WI38 (cell line): ENCODE data around the gene GALNT17.

ENCODE experiments used
- H3K4me3 ChIP-seq: 2 replicates; pipeline ENCODE4 v1.5.1; 2011; ENCODE audit warnings: low read depth, mild to moderate bottlenecking, control low read depth, low read length
- TF ChIP-seq, protein P1 (sequence below): IDR thresholded peaks from 2 replicates; pipeline ENCODE4 v1.5.1; 2012; ENCODE audit warnings: low read depth, mild to moderate bottlenecking, control low read depth, low read length

Gene GALNT17

DNA sequence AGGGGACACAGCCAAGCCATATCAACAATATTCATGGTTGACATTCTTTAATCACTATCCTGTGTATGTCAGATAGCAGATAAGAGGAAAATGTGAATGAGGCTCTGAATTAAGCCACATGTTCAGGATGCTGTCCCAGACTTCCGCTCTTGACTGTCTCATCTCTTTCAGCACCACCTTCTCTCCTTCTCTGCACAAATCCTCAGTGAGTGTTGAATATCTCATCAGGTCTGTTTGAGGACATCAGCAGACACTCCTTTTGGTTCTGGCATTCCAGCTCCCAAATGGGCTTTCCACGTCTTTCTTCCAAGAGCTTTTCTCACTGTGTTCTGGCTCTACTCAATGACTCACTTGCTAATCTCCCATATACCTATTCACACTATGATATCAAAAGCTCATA, 321.7 kb downstream of the GALNT17 start:
- TF ChIP-seq, protein P1, sequence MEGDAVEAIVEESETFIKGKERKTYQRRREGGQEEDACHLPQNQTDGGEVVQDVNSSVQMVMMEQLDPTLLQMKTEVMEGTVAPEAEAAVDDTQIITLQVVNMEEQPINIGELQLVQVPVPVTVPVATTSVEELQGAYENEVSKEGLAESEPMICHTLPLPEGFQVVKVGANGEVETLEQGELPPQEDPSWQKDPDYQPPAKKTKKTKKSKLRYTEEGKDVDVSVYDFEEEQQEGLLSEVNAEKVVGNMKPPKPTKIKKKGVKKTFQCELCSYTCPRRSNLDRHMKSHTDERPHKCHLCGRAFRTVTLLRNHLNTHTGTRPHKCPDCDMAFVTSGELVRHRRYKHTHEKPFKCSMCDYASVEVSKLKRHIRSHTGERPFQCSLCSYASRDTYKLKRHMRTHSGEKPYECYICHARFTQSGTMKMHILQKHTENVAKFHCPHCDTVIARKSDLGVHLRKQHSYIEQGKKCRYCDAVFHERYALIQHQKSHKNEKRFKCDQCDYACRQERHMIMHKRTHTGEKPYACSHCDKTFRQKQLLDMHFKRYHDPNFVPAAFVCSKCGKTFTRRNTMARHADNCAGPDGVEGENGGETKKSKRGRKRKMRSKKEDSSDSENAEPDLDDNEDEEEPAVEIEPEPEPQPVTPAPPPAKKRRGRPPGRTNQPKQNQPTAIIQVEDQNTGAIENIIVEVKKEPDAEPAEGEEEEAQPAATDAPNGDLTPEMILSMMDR: no peak

DNA sequence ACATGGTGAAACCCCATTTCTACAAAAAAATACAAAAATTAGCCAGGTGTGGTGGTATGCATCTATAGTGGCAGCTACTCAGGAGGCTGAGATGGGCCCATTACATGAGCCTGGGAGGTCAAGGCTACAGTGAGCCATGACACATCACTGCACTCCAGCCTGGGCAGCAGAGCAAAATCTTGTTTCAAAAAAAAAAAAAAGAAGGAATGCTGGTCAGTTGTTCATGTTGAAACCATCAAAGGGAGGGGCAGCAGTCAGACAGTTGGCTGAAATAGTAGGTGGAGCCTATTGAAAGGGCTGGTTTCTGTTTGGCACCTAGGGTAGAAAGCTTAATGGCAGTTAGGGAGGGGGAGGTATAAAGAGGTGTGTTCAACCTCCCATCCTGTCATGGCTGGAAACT, 323.0 kb downstream of the GALNT17 start:
- H3K4me3 ChIP-seq: no peak overlapping the region
- TF ChIP-seq, protein P1: no peak

More for the DNA sequence above, 321.7 kb downstream of the GALNT17 start:
- H3K4me3 ChIP-seq: no peak overlapping the region

DNA sequence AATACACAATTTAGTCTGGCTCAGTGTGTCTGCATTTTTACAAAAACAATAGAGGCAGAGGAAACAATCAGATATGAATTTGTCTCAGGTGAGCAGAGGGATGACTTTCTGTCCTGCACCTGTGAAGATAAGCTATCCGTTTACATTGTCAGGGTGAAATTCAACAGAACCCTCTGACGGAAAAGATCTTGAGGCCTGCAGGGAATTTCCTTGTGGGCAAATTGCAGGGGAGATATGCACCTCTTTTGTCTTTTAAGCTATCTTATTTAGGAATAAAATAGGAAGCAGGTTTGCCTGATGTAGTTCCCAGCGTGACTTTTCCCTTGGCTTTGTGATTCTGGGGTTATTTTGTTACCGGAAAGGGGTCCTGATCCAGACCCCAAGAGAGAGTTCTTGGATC, 325.1 kb downstream of the GALNT17 start:
- no peak overlapping the region for H3K4me3 ChIP-seq
- TF ChIP-seq, protein P1: no peak

DNA sequence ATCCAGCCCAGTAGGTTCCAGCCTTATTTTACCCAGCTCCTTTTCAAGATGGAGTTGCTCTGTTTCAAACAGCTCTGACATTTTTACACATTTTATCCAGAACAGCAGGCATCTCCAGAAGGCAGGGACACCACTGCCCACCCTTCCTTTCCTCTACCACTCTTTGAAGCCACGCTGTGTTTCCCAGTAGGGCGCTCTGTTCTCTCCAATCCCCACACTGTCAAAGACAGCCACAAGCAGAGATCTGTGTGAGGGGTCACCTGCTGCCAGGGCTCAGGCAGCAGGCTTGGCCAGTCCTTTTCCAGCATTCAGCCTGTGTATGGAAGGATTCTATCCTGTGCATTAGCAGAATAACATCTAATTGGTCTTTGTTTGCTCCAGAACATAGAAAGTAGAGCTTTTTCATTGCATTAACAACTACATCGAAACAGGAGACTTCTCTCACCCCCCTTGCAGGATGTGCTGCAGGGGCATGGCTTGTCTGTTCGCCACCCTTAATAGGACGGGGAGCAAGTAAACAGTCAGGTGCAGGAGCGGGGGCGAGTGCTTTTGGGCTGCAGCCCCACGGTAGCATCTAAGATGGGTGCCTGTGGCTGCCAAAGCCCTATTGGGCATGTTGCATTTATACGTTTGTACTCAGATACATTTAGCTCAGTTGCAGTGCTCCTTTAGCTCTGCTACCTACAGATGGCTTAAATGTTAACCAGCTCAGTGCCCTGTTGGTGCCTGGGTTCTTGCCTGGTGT, 326.1 kb downstream of the GALNT17 start:
- TF ChIP-seq, protein P1: no peak
- no peak overlapping the region for H3K4me3 ChIP-seq

DNA sequence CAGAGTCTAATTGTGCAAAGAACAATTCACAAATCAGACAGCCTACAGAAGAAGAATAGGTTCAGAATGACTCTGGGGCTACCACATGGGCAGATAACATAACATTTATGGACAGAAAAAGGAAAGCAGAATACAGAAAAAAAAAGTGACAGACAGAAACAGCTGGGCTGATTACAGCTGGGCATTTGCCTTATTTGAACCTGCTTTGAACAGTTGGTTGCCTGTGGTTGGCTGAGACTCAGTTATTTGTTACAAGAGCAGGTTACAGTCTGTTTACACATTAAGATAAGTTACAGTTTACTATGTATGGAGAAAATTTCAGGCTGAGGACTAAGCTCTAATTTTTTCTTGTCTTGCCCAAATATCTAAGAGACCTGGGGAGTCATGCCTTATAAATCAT, 327.2 kb downstream of the GALNT17 start:
- H3K4me3 ChIP-seq: no peak overlapping the region
- TF ChIP-seq, protein P1: no peak

DNA sequence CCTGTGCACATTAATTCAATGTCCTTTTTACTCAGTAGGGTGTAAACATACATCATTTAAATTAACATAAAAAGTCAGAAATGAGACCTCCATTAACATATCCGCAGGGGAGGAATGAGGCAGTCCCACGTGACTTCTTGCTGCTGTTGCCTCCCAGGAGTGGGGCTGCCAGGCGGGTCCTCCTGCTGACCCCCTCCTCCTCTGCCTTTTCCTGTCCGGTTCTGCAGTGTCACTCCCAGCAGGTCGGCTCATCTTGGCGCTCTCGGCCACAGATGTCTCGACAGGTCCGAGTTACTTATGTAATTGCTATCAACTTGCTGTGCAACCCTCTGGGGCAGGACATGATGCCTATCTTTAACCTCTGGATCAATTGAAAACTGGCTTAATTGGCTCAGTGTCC, 329.6 kb downstream of the GALNT17 start:
- TF ChIP-seq, protein P1: no peak
- no peak overlapping the region for H3K4me3 ChIP-seq

DNA sequence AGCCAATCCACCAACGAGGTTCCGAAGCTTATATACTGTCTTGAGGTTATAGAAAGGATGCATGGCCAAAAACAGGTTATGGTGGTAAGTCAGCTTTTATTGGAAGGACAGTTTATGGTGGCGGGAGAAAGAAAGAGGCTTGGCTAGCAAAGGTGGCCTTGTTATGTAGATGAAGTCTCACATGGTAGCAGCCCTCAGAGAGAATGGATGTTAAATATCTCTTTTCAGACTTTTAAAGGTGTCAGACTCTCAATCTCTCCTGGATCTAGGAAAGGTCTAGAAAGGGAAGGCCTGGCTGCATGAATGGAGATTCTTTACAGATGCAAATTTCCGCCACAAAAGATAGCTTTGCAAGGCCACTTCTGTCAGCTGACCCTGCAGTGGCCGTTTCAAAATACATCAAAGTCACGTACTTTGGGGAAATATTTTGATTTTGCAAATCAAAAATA, 333.8 kb downstream of the GALNT17 start:
- TF ChIP-seq, protein P1: no peak

More for the DNA sequence above, 333.8 kb downstream of the GALNT17 start:
- H3K4me3 ChIP-seq: no peak overlapping the region
